ENCODE data around the gene SIGMAR1.
A peak's percentile ranks its signal among the peaks of the same experiment; 100 is the strongest.

The SIGMAR1 gene

GRCh38 chr9:34610434-34611206, 27.0 kb downstream of the SIGMAR1 start:
- peaks cover 0 to 23% (median 18%) of the 10 kb centered on the region in 5 donors for H3K36me3 ChIP-seq (ENCODE audit: control insufficient read depth in 5 of 5, insufficient read depth in 5 of 5, low read length in 5 of 5)
- no peaks in the 10 kb centered on the region for H3K9me3 ChIP-seq (ENCODE audit: control insufficient read depth in 5 of 5, low read length in 5 of 5)
- H3K27me3 ChIP-seq (ENCODE audit: control insufficient read depth in 5 of 5, insufficient read depth in 4 of 5, low read length in 5 of 5), result no peaks in the 10 kb centered on the region
- H3K4me3 ChIP-seq (ENCODE audit: low read depth in 1 of 5, low read length in 5 of 5), result peak overlapping the region in 3 of 5 donors; percentile 79 to 84 (median 83)
- H3K4me1 ChIP-seq (ENCODE audit: control insufficient read depth in 5 of 5, insufficient read depth in 5 of 5, low read length in 5 of 5), result peaks cover 5 to 28% (median 25%) of the 10 kb centered on the region in 5 donors
- H3K9ac ChIP-seq (ENCODE audit: low read length in 5 of 5), result peak overlapping the region in 2 of 5 donors; percentile 92 to 96
- no peak overlapping the region for H3K27ac ChIP-seq (ENCODE audit: low read depth, low read length)

- Histone ChIP-seq H3K4me1 (ENCODE audit: control insufficient read depth in 5 of 5, insufficient read depth in 5 of 5, low read length in 5 of 5) (peaks cover 5 to 20% (median 18%) of the 10 kb centered on the region in 5 donors), H3K9me3 (ENCODE audit: control insufficient read depth in 5 of 5, low read length in 5 of 5) (no peaks in the 10 kb centered on the region), H3K27ac (ENCODE audit: low read depth, low read length) (no peak overlapping the region), H3K4me3 (ENCODE audit: low read depth in 1 of 5, low read length in 5 of 5) (no peak overlapping the region), H3K9ac (ENCODE audit: low read length in 5 of 5) (no peak overlapping the region), H3K36me3 (ENCODE audit: control insufficient read depth in 5 of 5, insufficient read depth in 5 of 5, low read length in 5 of 5) (no peaks in the 10 kb centered on the region), H3K27me3 (ENCODE audit: control insufficient read depth in 5 of 5, insufficient read depth in 4 of 5, low read length in 5 of 5) (peaks cover 0 to 4% (median 0%) of the 10 kb centered on the region in 5 donors)
Observed at GRCh38 chr9:34607331-34607730, 30.3 kb downstream of the SIGMAR1 start.

GRCh38 chr9:34606905-34607304, 30.7 kb downstream of the SIGMAR1 start:
- Histone ChIP-seq H3K9me3 (ENCODE audit: control insufficient read depth in 5 of 5, low read length in 5 of 5) (no peaks in the 10 kb centered on the region), H3K27ac (ENCODE audit: low read depth, low read length) (no peak overlapping the region), H3K4me3 (ENCODE audit: low read depth in 1 of 5, low read length in 5 of 5) (no peak overlapping the region), H3K36me3 (ENCODE audit: control insufficient read depth in 5 of 5, insufficient read depth in 5 of 5, low read length in 5 of 5) (no peaks in the 10 kb centered on the region), H3K27me3 (ENCODE audit: control insufficient read depth in 5 of 5, insufficient read depth in 4 of 5, low read length in 5 of 5) (peaks cover 0 to 4% (median 0%) of the 10 kb centered on the region in 5 donors), H3K4me1 (ENCODE audit: control insufficient read depth in 5 of 5, insufficient read depth in 5 of 5, low read length in 5 of 5) (peaks cover 5 to 17% (median 14%) of the 10 kb centered on the region in 5 donors), H3K9ac (ENCODE audit: low read length in 5 of 5) (no peak overlapping the region)

- Histone ChIP-seq H3K36me3 (ENCODE audit: control insufficient read depth in 5 of 5, insufficient read depth in 5 of 5, low read length in 5 of 5) (no peaks in the 10 kb centered on the region), H3K4me3 (ENCODE audit: low read depth in 1 of 5, low read length in 5 of 5) (no peak overlapping the region), H3K27me3 (ENCODE audit: control insufficient read depth in 5 of 5, insufficient read depth in 4 of 5, low read length in 5 of 5) (peaks cover 0 to 4% (median 0%) of the 10 kb centered on the region in 5 donors), H3K9ac (ENCODE audit: low read length in 5 of 5) (no peak overlapping the region), H3K9me3 (ENCODE audit: control insufficient read depth in 5 of 5, low read length in 5 of 5) (no peaks in the 10 kb centered on the region), H3K4me1 (ENCODE audit: control insufficient read depth in 5 of 5, insufficient read depth in 5 of 5, low read length in 5 of 5) (peaks cover 3 to 11% (median 9%) of the 10 kb centered on the region in 5 donors), H3K27ac (ENCODE audit: low read depth, low read length) (no peak overlapping the region)
Observed at GRCh38 chr9:34606190-34606589, 31.4 kb downstream of the SIGMAR1 start.

- Histone ChIP-seq H3K4me3 (ENCODE audit: low read depth in 1 of 5, low read length in 5 of 5) (no peak overlapping the region), H3K36me3 (ENCODE audit: control insufficient read depth in 5 of 5, insufficient read depth in 5 of 5, low read length in 5 of 5) (no peaks in the 10 kb centered on the region), H3K9ac (ENCODE audit: low read length in 5 of 5) (no peak overlapping the region), H3K27me3 (ENCODE audit: control insufficient read depth in 5 of 5, insufficient read depth in 4 of 5, low read length in 5 of 5) (peaks cover 0 to 4% (median 0%) of the 10 kb centered on the region in 5 donors), H3K27ac (ENCODE audit: low read depth, low read length) (no peak overlapping the region), H3K4me1 (ENCODE audit: control insufficient read depth in 5 of 5, insufficient read depth in 5 of 5, low read length in 5 of 5) (peaks cover 2 to 14% (median 9%) of the 10 kb centered on the region in 5 donors), H3K9me3 (ENCODE audit: control insufficient read depth in 5 of 5, low read length in 5 of 5) (no peaks in the 10 kb centered on the region)
Observed at GRCh38 chr9:34603610-34604231, 33.9 kb downstream of the SIGMAR1 start.

- H3K4me1 ChIP-seq (ENCODE audit: control insufficient read depth in 5 of 5, insufficient read depth in 5 of 5, low read length in 5 of 5), result peaks cover 3 to 22% (median 17%) of the 10 kb centered on the region in 5 donors
- H3K4me3 ChIP-seq (ENCODE audit: low read depth in 1 of 5, low read length in 5 of 5), result no peak overlapping the region
- H3K9me3 ChIP-seq (ENCODE audit: control insufficient read depth in 5 of 5, low read length in 5 of 5), result no peaks in the 10 kb centered on the region
- H3K36me3 ChIP-seq (ENCODE audit: control insufficient read depth in 5 of 5, insufficient read depth in 5 of 5, low read length in 5 of 5), result no peaks in the 10 kb centered on the region
- H3K9ac ChIP-seq (ENCODE audit: low read length in 5 of 5), result no peak overlapping the region
- H3K27ac ChIP-seq (ENCODE audit: low read depth, low read length), result no peak overlapping the region
- H3K27me3 ChIP-seq (ENCODE audit: control insufficient read depth in 5 of 5, insufficient read depth in 4 of 5, low read length in 5 of 5), result peaks cover 0 to 4% (median 0%) of the 10 kb centered on the region in 5 donors
Observed at GRCh38 chr9:34601937-34602573, 35.5 kb downstream of the SIGMAR1 start.

GRCh38 chr9:34600908-34601307, 36.7 kb downstream of the SIGMAR1 start:
- H3K9ac ChIP-seq (ENCODE audit: low read length in 5 of 5), result no peak overlapping the region
- no peak overlapping the region for H3K27ac ChIP-seq (ENCODE audit: low read depth, low read length)
- no peaks in the 10 kb centered on the region for H3K36me3 ChIP-seq (ENCODE audit: control insufficient read depth in 5 of 5, insufficient read depth in 5 of 5, low read length in 5 of 5)
- H3K4me1 ChIP-seq (ENCODE audit: control insufficient read depth in 5 of 5, insufficient read depth in 5 of 5, low read length in 5 of 5), result peaks cover 6 to 34% (median 29%) of the 10 kb centered on the region in 5 donors
- no peak overlapping the region for H3K4me3 ChIP-seq (ENCODE audit: low read depth in 1 of 5, low read length in 5 of 5)
- no peaks in the 10 kb centered on the region for H3K9me3 ChIP-seq (ENCODE audit: control insufficient read depth in 5 of 5, low read length in 5 of 5)
- H3K27me3 ChIP-seq (ENCODE audit: control insufficient read depth in 5 of 5, insufficient read depth in 4 of 5, low read length in 5 of 5), result peaks cover 0 to 4% (median 0%) of the 10 kb centered on the region in 5 donors

GRCh38 chr9:34599546-34599945, 38.0 kb downstream of the SIGMAR1 start:
- peak overlapping the region in 1 of 5 donors; percentile 49 for H3K9ac ChIP-seq (ENCODE audit: low read length in 5 of 5)

GRCh38 chr9:34594177-34594576, 43.4 kb downstream of the SIGMAR1 start:
- H3K9ac ChIP-seq (ENCODE audit: low read length in 5 of 5), result peak overlapping the region in 3 of 5 donors; percentile 4 to 74 (median 11)
- H3K4me3 ChIP-seq (ENCODE audit: low read depth in 1 of 5, low read length in 5 of 5), result no peak overlapping the region
- H3K4me1 ChIP-seq (ENCODE audit: control insufficient read depth in 5 of 5, insufficient read depth in 5 of 5, low read length in 5 of 5), result peaks cover 5 to 81% (median 73%) of the 10 kb centered on the region in 5 donors
- peaks cover 0 to 8% (median 4%) of the 10 kb centered on the region in 5 donors for H3K27me3 ChIP-seq (ENCODE audit: control insufficient read depth in 5 of 5, insufficient read depth in 4 of 5, low read length in 5 of 5)
- peak overlapping the region; percentile 95 for H3K27ac ChIP-seq (ENCODE audit: low read depth, low read length)
- H3K9me3 ChIP-seq (ENCODE audit: control insufficient read depth in 5 of 5, low read length in 5 of 5), result no peaks in the 10 kb centered on the region
- no peaks in the 10 kb centered on the region for H3K36me3 ChIP-seq (ENCODE audit: control insufficient read depth in 5 of 5, insufficient read depth in 5 of 5, low read length in 5 of 5)

More at GRCh38 chr9:34599546-34599945, 38.0 kb downstream of the SIGMAR1 start:
- Histone ChIP-seq H3K4me3 (ENCODE audit: low read depth in 1 of 5, low read length in 5 of 5) (no peak overlapping the region), H3K27me3 (ENCODE audit: control insufficient read depth in 5 of 5, insufficient read depth in 4 of 5, low read length in 5 of 5) (no peaks in the 10 kb centered on the region), H3K36me3 (ENCODE audit: control insufficient read depth in 5 of 5, insufficient read depth in 5 of 5, low read length in 5 of 5) (no peaks in the 10 kb centered on the region), H3K4me1 (ENCODE audit: control insufficient read depth in 5 of 5, insufficient read depth in 5 of 5, low read length in 5 of 5) (peaks cover 6 to 42% (median 36%) of the 10 kb centered on the region in 5 donors), H3K27ac (ENCODE audit: low read depth, low read length) (no peak overlapping the region), H3K9me3 (ENCODE audit: control insufficient read depth in 5 of 5, low read length in 5 of 5) (no peaks in the 10 kb centered on the region)
